GM18520 (cell line): Measurements from ENCODE around the gene SNX1.
"Not testable (repeated sequence)": the region's sequence is repeated elsewhere in the genome, so short reads cannot be mapped to it uniquely, and the experiment has no call there.

Experiments
- ATAC-seq: cut with Tn5 transposase; IDR thresholded peaks from one replicate; pipeline ENCODE4 v1.9.1; 2021; ENCODE audit not compliant: unreplicated experiment

The SNX1 gene

GRCh38 chr15:64112073-64112772, 16.4 kb downstream of the SNX1 start:
- ATAC-seq: no peak

DNA sequence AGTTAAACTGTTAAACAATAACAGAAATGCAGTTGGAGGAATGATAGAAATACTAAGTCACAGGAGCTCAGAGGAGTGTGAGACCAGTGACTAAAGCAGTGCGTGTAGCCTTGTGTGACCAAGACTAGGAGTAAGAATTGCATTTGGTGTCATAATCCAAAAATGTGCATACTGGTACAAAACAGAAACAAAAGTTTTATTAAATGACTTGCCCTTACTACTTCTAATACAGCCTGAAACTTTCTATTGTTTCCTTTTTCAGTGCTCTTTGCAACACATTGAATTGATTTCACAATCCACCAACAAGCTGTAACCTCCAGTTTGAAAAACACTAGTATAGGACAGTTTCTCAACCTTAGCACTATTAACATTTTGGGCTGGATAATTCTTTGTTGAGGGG, 17.1 kb downstream of the SNX1 start:
- ATAC-seq: no peak

DNA sequence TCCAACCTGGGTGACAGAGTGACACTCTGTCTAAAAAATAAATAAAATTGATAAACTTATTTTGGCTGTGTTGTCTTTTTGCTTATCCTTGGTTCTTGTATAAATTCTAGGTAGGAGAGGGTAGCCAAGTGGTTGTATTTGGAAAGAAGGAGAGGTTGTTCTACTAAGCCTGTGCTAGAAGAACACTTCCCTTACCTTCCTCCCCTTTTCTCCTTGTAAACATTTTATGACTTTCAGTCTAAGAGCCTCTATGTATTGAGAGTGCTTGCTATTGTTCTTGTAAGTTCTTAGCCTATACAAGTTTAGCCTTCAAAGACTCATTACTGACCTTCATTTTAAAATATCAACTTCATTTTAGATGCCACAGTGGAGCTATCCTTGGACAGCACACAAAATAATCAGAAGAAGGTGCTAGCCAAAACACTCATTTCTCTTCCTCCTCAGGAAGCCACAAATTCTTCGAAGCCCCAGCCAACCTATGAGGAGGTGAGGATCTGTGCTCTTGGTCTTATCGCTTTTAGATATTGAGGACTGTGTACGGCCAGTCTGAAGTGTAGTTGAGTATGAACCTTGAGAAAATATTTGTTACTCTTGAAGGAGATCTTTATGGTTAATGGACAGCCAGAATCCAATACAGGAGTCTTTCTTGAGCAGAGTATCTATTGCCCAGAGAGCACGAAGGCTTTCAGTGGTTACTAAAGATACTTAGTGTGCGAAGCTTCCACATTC, 22.1 kb downstream of the SNX1 start:
- ATAC-seq: no peak

DNA sequence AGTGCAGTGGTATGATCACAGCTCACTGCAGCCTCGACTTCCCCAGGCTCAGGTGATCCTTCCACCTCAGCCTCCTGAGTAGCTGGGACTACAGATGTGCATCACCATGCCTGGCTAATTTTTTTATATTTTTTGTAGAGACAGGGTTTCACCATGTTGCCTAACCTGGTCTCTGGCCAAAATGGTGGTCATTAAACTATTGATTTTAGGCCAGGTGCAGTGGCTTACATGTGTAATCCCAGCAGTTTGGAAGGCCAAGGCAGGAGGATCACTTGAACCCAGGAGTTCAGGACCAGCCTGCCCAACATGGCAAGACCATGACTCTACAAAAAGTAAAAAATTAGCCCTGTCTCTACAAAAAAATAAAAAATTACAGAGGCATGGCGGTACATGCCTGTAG, 24.5 kb downstream of the SNX1 start:
- ATAC-seq: not testable (repeated sequence)

GRCh38 chr15:64121614-64122013, 25.8 kb downstream of the SNX1 start:
- no peak for ATAC-seq

GRCh38 chr15:64122444-64122843, 26.7 kb downstream of the SNX1 start:
- no peak for ATAC-seq

DNA sequence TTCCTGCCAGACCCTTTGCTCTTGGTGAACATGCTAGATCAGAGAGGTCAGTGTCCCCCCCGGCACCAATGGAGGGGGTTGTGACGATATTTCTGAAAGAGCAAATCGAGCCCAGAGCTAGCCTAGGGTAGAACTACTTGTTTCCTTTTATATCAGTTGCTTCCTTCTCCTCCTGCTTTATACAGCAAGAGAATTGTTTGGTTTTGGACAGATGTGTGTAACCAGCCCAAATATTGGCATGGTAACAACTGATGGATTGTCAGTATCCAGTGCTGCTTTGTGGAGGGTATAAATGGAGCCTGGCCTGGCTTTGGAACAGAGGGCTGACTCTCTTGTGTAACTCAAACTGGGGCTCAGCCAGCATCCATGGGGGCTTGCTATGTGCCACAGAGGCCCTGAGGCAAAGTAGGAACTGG, 27.2 kb downstream of the SNX1 start:
- no peak for ATAC-seq

GRCh38 chr15:64125978-64126377, 30.2 kb downstream of the SNX1 start:
- ATAC-seq: no peak

- ATAC-seq: no peak
These were observed 31.9 kb downstream of the SNX1 start for GRCh38 chr15:64127521-64128270.

- ATAC-seq: no peak
These were observed 34.4 kb downstream of the SNX1 start for GRCh38 chr15:64130159-64130558.

DNA sequence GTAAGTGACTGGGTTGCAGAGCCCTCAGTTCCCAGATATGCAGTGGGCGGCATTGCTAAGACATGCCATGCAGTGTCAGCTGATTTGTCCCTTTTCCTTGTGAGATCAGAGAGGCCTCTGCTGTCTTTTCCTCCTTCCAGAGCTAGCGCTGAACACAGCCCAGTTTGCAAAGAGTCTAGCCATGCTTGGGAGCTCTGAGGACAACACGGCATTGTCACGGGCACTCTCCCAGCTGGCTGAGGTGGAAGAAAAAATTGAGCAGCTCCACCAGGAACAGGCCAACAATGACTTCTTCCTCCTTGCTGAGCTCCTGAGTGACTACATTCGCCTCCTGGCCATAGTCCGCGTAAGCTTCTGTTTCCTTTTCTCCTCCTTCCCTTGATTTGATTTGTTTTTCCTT, 35.8 kb downstream of the SNX1 start:
- no peak for ATAC-seq

DNA sequence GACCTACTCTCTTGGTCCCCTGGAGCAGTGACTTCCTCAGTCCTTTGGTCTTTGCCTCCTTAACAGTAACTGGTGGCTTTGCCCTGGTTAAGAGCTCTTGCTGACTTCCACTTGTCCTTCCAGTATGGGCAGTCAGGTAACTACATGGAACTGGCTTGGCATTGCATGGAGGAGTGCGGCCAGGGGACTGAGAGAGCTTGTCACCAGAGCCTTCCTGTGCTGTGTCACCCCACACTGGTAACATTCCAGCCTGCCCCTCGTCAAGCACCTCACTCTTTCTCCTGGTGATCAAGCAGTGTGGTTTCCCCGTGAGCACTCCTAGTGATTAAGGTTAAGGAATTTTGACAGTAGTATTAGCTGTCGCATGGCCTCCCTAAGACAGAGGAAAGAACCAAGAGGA, 36.4 kb downstream of the SNX1 start:
- ATAC-seq: no peak

DNA sequence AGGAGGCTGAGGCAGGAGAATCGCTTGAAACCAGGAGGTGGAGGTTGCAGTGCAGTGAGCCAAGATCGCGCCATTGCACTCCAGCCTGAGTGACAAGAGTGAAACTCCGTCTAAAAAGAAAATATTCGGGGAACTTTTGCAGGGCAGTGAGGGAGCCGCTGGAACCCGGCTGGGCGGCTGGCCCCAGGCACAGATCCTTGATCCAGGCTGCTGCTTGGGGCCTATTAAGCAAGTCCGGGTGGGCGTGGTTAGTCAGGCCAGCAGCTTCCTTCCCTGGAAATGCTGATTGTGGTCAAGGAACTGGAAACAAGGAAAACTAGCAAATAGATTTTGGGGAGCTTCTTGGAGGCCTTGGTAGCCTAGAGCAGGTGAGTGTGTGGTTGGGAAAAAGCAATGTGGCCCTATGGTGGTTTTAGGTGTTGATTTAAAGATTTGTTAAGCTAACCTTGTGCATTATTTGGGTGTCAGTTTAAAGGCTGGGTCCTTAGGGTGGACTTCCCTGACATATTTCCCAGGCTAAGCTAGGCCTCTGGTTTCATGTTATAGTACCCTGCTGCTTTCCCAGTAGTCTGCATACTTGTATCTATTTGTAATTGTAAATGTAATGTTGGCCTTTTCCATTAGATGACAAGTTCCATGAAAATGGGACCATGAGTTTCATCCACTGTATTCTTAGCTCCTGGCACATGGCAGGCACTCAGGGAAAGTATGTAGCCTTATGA, 38.0 kb downstream of the SNX1 start:
- no peak for ATAC-seq

GRCh38 chr15:64134345-64134829, 38.6 kb downstream of the SNX1 start:
- no peak for ATAC-seq

DNA sequence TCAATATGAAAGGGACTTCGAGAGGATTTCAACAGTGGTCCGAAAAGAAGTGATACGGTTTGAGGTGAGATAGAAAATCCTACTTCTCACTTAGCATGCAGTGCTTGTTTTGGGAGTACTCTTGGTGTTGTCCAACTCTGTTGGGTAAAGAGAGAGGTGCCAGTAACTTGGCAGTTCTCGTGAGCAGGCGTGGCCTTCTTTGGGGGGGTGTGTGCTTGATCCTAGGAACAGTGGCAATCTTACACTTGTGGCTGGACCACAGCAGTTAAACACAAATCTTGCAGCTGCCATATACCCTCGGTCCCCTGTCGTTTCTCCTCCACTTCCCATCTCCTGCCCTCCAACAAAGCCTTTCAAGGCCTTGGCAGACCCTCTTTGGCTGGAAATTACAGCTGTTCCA, 40.6 kb downstream of the SNX1 start:
- no peak for ATAC-seq

DNA sequence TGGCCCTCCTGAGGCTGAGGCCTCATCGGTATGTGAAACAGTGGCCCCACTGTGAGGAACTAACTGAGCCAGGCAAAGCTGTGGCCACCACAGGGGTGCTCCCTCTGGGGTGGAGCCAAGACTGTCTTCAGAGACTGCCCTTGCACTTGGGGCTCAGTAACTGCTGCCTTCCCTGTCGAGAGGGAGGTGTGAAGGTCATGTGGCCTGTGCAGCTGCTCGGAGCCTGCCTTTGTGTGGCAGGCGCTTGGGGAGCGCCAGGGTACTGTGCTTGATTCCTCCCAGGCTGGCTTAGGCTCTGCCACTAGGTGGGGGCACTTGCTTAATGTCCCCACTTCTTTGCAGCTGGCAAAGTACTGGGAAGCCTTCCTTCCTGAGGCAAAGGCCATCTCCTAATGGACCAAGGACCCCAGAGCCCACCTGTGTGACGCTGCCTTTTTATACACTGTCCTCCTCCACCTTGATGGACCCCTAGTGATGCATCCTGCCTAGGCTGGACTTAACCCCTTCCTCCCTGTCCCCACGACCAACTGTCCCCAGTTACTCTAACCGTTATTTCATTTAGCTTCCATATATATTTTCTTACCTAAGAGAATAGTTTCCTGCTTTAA, 41.5 kb downstream of the SNX1 start:
- no peak for ATAC-seq

GRCh38 chr15:64138331-64138941, 42.7 kb downstream of the SNX1 start:
- ATAC-seq: no peak

DNA sequence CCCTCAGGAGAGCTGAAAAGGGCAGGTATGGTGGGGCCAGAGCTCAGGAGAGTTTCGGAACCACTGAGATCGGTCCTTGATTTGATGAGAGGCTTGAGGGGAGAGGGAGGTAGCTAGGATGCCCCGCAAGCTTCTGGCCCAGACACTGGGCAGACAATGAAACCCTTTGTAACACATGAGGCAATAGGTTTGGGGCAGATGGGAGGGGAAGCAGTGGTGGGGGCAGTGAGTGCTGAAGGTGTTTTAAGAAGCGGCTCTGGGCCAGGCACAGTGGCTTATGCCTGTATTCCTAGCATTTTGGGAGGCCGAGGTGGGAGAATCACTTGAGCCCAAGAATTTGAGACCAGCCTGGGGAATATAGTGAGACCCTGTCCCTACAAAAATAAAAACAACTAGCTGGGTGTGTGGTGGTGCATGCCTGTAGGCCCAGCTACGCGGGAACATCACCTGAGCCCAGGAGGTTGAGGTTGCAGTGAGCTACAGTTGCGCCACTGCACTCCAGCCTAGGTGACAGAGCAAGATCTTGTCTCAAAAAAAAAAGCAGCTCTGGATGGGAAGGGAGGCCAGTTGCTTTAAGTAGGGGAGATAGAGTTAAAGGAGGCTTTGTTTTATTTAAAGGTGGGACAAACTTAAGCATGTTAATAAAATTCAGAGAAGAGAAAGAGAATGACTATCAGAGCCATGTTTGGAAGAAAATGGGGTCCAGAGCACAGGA, 46.2 kb downstream of the SNX1 start:
- ATAC-seq: no peak

DNA sequence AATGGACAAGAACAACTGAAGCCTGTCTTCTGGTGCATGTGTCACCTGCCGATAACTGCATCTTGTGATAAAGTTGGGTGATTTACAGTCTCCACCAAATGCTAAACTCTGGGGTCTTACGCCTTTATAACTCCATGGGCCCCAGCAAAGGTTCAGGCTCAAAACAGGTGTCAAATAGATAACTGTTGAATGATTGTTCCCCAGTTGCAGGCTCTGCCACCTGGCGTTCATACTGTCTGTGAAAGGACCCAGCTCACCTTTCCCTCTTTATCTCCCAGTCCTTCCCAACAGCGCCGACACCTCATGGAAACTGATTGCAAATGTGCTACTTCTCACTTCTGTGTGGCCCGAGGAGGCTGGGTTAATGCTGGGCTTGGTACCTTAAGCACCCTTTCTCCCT, 47.5 kb downstream of the SNX1 start:
- ATAC-seq: no peak

DNA sequence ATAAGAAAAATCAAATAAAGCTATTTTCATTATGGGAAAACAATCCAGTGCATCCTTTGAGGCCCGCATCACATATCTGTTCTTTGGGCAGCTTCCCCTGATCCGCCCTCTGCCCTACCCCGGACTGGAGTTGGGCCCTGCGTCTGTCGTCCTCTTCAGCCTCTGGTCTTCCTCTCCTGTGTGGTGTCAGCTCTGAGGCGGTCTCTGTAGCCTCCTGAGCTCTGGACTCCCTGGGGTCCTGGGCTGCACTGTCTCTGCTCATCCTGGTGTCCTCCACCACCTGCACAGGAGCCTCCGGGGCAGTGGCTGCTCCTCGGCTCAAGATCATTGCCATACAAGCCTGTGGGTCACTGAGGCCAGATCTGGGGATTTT, 48.4 kb downstream of the SNX1 start:
- no peak for ATAC-seq
